ENCODE results near the gene GABRB1.

DNA sequence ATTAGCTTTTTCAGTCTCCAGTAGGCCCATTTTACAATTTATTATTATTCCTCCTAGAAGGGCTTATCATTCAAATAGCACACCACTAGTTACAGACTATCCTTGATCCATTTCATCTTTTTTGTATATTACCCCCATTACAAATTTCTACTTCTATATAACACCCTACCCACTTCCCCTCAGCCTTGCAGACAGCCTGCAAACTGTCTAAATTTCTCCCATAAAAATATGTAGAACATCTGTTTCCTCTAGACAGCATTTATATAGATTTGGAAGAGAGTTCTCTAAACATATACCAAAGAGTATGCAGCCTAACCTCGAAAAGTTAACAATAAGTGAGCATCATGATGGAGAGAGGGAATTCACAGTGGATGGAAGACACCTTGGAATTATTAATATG is 401.4 kb downstream of the GABRB1 start:
- TF ChIP-seq POLR2A (IDR thresholded peaks at IDR 0.05; ENCODE audit: low read depth) (no peak), CTCF (IDR thresholded peaks at IDR 0.05) (no peak)
